Retina (tissue), 1 donor: Measurements from ENCODE around the gene HBA2.
"Not testable (repeated sequence)": the region's sequence is repeated elsewhere in the genome, so short reads cannot be mapped to it uniquely, and the experiment has no call there.

ENCODE experiments used
- DNase-seq: peaks from one replicate; pipeline ENCODE4 v3.0.0-alpha.2; 2016

HBA2 gene

GRCh38 chr16:204046-204445, 31.4 kb downstream of the HBA2 start:
- DNase-seq, result not testable (repeated sequence)

- not testable (repeated sequence) for DNase-seq
Observed at GRCh38 chr16:209359-209758, 36.7 kb downstream of the HBA2 start.

GRCh38 chr16:211631-212180, 39.0 kb downstream of the HBA2 start:
- not testable (repeated sequence) for DNase-seq

GRCh38 chr16:212999-213398, 40.3 kb downstream of the HBA2 start:
- DNase-seq, result no peak

- no peak for DNase-seq
Observed at GRCh38 chr16:220021-220420, 47.3 kb downstream of the HBA2 start.
